Fibroblast of pulmonary artery (primary cell): ENCODE measurements around the gene SIGMAR1.

Experiments
- DNase-seq: peaks from one replicate; pipeline ENCODE4 v3.0.0-alpha.2; 2010; ENCODE audit warnings: low read depth
- H3K4me3 ChIP-seq: replicated peaks from 2 replicates; pipeline ENCODE4 v1.5.1; 2011; ENCODE audit warnings: low read depth, mild to moderate bottlenecking, control low read depth, low read length, moderate library complexity
- TF ChIP-seq, protein P1 (sequence below): IDR thresholded peaks from 2 replicates; pipeline ENCODE4 v1.5.1; 2011; ENCODE audit warnings: mild to moderate bottlenecking, control low read depth, low read length, inconsistent platforms; ENCODE audit errors: missing control alignments

SIGMAR1 gene

DNA sequence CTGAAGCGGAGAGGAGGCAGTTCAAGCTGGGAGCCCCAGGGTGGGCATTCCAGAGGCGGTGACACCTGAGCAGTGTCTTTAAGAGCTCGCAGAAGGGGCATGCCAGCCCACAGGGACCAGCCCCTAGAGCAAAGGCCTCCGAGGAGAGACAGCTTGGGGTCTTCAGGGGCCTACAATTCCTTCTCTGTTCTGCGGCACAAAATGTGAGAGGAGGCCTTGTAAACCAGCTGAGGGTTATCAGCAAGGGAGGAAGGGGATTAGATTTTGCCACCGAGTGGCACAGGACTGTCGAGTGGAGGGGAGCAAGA lies 505 bp upstream of the SIGMAR1 start:
- TF ChIP-seq, protein P1, sequence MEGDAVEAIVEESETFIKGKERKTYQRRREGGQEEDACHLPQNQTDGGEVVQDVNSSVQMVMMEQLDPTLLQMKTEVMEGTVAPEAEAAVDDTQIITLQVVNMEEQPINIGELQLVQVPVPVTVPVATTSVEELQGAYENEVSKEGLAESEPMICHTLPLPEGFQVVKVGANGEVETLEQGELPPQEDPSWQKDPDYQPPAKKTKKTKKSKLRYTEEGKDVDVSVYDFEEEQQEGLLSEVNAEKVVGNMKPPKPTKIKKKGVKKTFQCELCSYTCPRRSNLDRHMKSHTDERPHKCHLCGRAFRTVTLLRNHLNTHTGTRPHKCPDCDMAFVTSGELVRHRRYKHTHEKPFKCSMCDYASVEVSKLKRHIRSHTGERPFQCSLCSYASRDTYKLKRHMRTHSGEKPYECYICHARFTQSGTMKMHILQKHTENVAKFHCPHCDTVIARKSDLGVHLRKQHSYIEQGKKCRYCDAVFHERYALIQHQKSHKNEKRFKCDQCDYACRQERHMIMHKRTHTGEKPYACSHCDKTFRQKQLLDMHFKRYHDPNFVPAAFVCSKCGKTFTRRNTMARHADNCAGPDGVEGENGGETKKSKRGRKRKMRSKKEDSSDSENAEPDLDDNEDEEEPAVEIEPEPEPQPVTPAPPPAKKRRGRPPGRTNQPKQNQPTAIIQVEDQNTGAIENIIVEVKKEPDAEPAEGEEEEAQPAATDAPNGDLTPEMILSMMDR = no peak
- peak overlapping the region; percentile 71 for H3K4me3 ChIP-seq
- DNase-seq = no peak

DNA sequence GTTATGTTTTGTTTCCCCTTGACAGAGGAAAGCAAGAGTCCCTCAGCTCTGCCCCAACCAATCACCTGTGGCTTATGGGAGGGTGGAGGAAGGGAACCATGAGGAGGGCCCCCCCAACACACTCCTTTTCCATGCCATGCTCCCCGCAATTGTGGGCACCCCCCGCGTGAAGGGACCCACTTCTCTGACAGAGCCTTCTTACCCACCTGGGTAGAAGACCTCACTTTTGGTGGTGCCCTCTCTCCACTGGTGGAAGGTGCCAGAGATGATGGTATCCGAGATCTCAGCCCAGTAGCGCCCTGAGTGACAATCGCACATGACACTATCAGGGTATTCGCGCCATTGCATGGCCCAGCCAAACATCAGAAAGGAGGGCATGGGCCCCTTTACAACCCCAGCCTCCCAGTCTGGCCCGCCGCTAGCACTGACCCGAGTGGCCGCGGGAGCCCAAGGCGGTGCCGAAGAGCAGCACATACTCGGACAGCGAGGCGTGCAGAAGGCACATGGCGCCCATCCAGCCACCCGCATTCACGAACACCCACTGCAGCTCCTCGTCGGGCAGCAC lies 714 bp downstream of the SIGMAR1 start:
- DNase-seq = no peak
- H3K4me3 ChIP-seq = peak overlapping the region; percentile 71
- TF ChIP-seq, protein P1 = no peak

DNA sequence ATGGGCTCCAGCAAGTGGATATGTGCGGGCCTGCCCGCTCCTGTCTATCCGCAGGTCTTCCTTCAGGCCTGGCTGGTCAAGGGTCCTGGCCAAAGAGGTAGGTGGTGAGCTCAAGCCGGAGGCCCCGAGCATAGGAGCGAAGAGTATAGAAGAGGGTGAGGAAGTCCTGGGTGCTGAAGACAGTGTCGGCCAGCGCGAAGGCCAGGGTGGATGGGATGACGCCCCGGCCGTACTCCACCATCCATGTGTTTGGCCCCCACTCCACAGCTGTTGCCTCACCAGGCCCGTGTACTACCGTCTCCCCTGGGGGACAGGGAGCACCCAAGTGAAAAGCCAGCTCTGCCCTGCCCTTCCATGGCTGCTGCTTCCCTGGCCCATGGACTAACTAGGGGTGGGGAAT lies 2.0 kb downstream of the SIGMAR1 start:
- TF ChIP-seq, protein P1 = no peak
- DNase-seq = no peak
- no peak overlapping the region for H3K4me3 ChIP-seq

DNA sequence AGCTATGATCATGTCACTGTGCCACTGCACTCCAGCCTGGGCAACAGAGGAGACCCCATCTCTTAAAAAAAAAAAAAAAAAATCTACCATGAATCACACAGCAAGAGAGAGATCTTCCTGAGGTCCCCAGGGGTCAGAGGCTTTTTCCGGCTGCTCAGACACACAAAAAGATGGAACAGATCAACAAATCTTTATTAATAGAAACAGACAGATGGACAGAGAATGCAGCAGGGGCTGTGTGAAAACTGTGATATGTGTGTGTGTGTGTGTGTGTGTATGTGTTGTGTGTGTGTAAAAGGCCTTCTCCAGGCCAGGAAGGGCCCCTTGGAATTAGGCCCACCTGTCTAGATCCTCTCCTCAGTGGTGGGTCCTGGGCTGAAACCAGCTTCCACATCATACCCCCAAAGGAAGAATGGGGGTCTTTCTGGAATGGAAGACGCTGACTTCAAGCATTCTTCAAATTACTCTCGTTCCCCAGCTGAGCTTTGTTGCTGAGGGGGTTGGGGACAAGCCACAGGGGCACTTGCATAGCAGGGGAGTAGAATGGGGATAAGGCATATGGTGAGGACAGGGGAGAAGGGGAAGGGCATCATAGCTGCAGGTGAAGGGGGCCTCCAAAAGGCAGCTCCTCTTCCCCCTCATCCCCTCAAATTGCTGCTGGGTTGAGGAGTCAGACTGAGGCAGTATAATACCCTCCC lies 2.9 kb downstream of the SIGMAR1 start:
- TF ChIP-seq, protein P1 = no peak
- no peak overlapping the region for H3K4me3 ChIP-seq
- no peak for DNase-seq

DNA sequence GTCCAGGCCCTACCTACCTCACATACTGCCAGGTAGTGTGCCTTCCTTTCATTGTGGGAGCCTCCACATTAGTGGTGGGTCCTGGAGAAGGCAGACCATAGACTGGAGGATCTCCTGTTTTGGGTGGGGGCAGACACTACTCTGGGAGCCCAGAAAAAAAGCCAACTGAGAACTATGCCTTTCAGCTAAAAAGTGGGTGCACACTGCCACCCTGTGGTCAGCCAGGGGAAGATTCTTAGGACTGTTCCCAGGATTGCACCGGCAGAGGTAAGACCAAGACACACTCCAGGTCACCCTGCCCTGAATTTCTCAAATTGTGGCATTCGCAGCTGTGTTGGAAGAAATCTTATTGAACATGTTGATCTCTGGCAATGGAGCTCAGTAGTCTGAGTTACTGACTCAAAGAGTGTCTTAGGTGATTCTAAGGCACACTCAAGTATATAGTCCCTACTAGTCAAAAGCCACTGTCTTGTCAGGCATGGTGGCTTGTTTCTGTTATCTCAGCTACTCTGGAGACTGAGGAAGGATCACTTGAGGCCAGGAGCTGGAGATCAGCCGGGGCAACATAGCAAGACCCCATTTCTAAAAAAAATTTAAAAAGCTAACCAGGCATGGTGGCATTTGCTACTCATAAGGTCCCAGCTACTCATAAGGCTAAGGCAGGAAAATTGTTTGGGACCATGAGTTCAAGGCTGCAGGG lies 3.6 kb downstream of the SIGMAR1 start:
- TF ChIP-seq, protein P1 = peak; percentile 89
- no peak overlapping the region for H3K4me3 ChIP-seq
- peak; percentile 77 for DNase-seq

DNA sequence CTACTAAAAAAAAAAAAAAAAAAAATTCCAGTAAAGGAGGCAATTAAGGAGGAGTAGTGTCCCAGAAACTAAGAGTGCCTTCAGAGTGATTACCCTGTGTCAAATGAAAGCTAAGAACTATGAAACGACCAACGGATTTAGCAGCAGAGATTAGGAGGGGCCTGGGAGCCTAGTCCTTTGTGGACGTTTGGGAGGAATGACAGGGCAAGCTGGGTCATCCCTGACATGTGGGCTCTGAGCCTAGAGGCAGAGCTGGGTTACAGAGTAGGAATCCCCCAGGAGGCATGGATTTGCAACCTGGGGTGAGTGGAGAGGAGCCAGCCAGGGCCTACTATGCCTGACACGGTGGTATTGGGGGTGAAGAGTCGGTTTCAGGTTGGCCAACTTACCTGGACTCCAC lies 4.4 kb downstream of the SIGMAR1 start:
- TF ChIP-seq, protein P1 = no peak
- no peak for DNase-seq
- no peak overlapping the region for H3K4me3 ChIP-seq
